ENCODE results near the gene H6PD.
A peak's percentile ranks its signal among the peaks of the same experiment; 100 is the strongest.

The H6PD gene

GRCh38 chr1:9192578-9193232, 41.9 kb upstream of the H6PD start:
- H3K27ac ChIP-seq (ENCODE audit: extremely low read depth, low read depth, low read length): no peak overlapping the region

DNA sequence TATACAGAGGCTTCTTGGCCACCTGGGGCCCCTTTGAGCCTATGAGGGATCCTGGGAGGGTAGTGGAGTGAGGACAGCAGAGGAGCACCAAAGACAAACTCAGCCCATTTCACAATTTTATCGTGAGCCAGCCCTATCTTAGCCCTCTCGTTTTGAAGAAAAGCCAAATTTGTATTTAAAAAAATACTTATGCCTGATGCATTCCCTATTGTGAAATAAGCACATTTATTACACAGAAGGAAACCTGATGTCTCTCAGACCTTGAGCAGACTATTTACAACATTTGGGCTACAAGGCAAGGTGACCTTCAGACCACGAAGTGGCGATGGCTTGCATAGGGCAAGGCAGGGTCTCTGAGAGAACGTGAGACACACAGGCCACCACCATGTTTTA, 41.3 kb upstream of the H6PD start:
- TF ChIP-seq, protein P1, sequence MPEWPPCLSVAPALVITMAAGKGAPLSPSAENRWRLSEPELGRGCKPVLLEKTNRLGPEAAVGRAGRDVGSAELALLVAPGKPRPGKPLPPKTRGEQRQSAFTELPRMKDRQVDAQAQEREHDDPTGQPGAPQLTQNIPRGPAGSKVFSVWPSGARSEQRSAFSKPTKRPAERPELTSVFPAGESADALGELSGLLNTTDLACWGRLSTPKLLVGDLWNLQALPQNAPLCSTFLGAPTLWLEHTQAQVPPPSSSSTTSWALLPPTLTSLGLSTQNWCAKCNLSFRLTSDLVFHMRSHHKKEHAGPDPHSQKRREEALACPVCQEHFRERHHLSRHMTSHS (tag by site-specific recombination; IDR thresholded peaks at IDR 0.05): no peak
- TF ChIP-seq ZNF660 (tag by site-specific recombination; IDR thresholded peaks at IDR 0.05): 0 out of 2 replicates have a peak, but pooled peaks have one; percentile 46
- POLR2A ChIA-PET: no interaction called here

More at GRCh38 chr1:9192578-9193232, 41.9 kb upstream of the H6PD start:
- Histone ChIP-seq H3K36me3 (ENCODE audit: control insufficient read depth in 2 of 2, insufficient read depth in 1 of 2, low read length in 2 of 2) (no peaks in the 10 kb centered on the region), H3K4me3 (ENCODE audit: low read depth, low read length) (no peak overlapping the region), H3K4me1 (ENCODE audit: control insufficient read depth, insufficient read depth, low read length) (no peaks in the 10 kb centered on the region), H3K9me3 (ENCODE audit: control insufficient read depth, insufficient read depth, low read depth, low read length) (no peaks in the 10 kb centered on the region)
- ChIA-PET POLR2A (no interaction called here), CTCF (interaction anchor here (0.6 kb wide), 1 partner anchor 50 kb away, joined by 4 read pairs; no protein-coding TSS in a partner anchor)
- TF ChIP-seq, protein P2, sequence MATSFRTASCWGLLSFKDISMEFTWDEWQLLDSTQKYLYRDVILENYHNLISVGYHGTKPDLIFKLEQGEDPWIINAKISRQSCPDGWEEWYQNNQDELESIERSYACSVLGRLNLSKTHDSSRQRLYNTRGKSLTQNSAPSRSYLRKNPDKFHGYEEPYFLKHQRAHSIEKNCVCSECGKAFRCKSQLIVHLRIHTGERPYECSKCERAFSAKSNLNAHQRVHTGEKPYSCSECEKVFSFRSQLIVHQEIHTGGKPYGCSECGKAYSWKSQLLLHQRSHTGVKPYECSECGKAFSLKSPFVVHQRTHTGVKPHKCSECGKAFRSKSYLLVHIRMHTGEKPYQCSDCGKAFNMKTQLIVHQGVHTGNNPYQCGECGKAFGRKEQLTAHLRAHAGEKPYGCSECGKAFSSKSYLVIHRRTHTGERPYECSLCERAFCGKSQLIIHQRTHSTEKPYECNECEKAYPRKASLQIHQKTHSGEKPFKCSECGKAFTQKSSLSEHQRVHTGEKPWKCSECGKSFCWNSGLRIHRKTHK (tag by site-specific recombination; IDR thresholded peaks at IDR 0.05): no peak
- no peak for TF ChIP-seq ZNF391 (tag by site-specific recombination; IDR thresholded peaks at IDR 0.05; ENCODE audit: borderline replicate concordance, low read depth)
- TF ChIP-seq ZNF610 (tag by site-specific recombination; IDR thresholded peaks at IDR 0.05; ENCODE audit: borderline replicate concordance): no peak
- TF ChIP-seq ZNF629 (tag by site-specific recombination; IDR thresholded peaks at IDR 0.05): no peak
- TF ChIP-seq ZNF561 (tag by site-specific recombination; IDR thresholded peaks at IDR 0.05; ENCODE audit: borderline replicate concordance): no peak
- no peak for TF ChIP-seq GFI1B (tag by site-specific recombination; IDR thresholded peaks at IDR 0.05)
- TF ChIP-seq ZNF37A (tag by site-specific recombination; IDR thresholded peaks at IDR 0.05): no peak
- no peak for TF ChIP-seq ZNF184 (tag by site-specific recombination; IDR thresholded peaks at IDR 0.05)
- TF ChIP-seq OSR2 (tag by site-specific recombination; IDR thresholded peaks at IDR 0.05): no peak
- TF ChIP-seq ZNF404 (tag by site-specific recombination; IDR thresholded peaks at IDR 0.05): no peak
- TF ChIP-seq BCL6B (tag by site-specific recombination; IDR thresholded peaks at IDR 0.05): no peak
- no peak for TF ChIP-seq ZNF707 (tag by site-specific recombination; IDR thresholded peaks at IDR 0.05)
- TF ChIP-seq ZNF701 (tag by site-specific recombination; IDR thresholded peaks at IDR 0.05): no peak
- no peak for TF ChIP-seq ZNF600 (tag by site-specific recombination; IDR thresholded peaks at IDR 0.05)
- TF ChIP-seq RBAK (tag by site-specific recombination; IDR thresholded peaks at IDR 0.05): no peak
- TF ChIP-seq, protein P3, sequence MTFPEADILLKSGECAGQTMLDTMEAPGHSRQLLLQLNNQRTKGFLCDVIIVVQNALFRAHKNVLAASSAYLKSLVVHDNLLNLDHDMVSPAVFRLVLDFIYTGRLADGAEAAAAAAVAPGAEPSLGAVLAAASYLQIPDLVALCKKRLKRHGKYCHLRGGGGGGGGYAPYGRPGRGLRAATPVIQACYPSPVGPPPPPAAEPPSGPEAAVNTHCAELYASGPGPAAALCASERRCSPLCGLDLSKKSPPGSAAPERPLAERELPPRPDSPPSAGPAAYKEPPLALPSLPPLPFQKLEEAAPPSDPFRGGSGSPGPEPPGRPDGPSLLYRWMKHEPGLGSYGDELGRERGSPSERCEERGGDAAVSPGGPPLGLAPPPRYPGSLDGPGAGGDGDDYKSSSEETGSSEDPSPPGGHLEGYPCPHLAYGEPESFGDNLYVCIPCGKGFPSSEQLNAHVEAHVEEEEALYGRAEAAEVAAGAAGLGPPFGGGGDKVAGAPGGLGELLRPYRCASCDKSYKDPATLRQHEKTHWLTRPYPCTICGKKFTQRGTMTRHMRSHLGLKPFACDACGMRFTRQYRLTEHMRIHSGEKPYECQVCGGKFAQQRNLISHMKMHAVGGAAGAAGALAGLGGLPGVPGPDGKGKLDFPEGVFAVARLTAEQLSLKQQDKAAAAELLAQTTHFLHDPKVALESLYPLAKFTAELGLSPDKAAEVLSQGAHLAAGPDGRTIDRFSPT (tag by site-specific recombination; IDR thresholded peaks at IDR 0.05): no peak
- TF ChIP-seq ZNF175 (tag by site-specific recombination; IDR thresholded peaks at IDR 0.05): no peak

More for the DNA sequence above, 41.3 kb upstream of the H6PD start:
- Histone ChIP-seq H3K27ac (ENCODE audit: extremely low read depth, low read depth, low read length) (no peak overlapping the region), H3K36me3 (ENCODE audit: control insufficient read depth in 2 of 2, insufficient read depth in 1 of 2, low read length in 2 of 2) (no peaks in the 10 kb centered on the region), H3K4me3 (ENCODE audit: low read depth, low read length) (no peak overlapping the region), H3K4me1 (ENCODE audit: control insufficient read depth, insufficient read depth, low read length) (no peaks in the 10 kb centered on the region), H3K9me3 (ENCODE audit: control insufficient read depth, insufficient read depth, low read depth, low read length) (no peaks in the 10 kb centered on the region)
- CTCF ChIA-PET: interaction anchor here (0.5 to 5.5 kb wide), 3 partner anchors 13 to 303 kb away, joined by 3 to 57 read pairs (median 8); no protein-coding TSS in a partner anchor
